ENCODE data around the gene CNIH4.
"Not testable (repeated sequence)": the region's sequence is repeated elsewhere in the genome, so short reads cannot be mapped to it uniquely, and the experiment has no call there.

CNIH4 gene

GRCh38 chr1:224356685-224357625, at the start of gene CNIH4:
Gene CNIH4, plus strand, starts transcription at chr1:224356879. Its CDS starts 46 bp downstream, at chr1:224356925.
- peak; percentile 93 for DNase-seq

GRCh38 chr1:224308064-224308463, 48.6 kb upstream of the CNIH4 start:
- no peak for DNase-seq

GRCh38 chr1:224311503-224311902, 45.2 kb upstream of the CNIH4 start:
- not testable (repeated sequence) for DNase-seq

- no peak for DNase-seq
Observed at GRCh38 chr1:224312025-224312424, 44.7 kb upstream of the CNIH4 start.

GRCh38 chr1:224317383-224318045, 39.2 kb upstream of the CNIH4 start:
- DNase-seq, result no peak

GRCh38 chr1:224321706-224322105, 35.0 kb upstream of the CNIH4 start:
- DNase-seq, result no peak

GRCh38 chr1:224325959-224326358, 30.7 kb upstream of the CNIH4 start:
- DNase-seq, result no peak

GRCh38 chr1:224328644-224329043, 28.0 kb upstream of the CNIH4 start:
- DNase-seq, result no peak

- DNase-seq, result no peak
Observed at GRCh38 chr1:224329484-224329841, 27.2 kb upstream of the CNIH4 start.

- DNase-seq, result peak; percentile 96
Observed at GRCh38 chr1:224329842-224330753, 26.6 kb upstream of the CNIH4 start, which contains the start of gene NVL. Gene NVL, minus strand, starts transcription at chr1:224330172. Its CDS starts 45 bp downstream, at chr1:224330127.

GRCh38 chr1:224331326-224331725, 25.4 kb upstream of the CNIH4 start:
- DNase-seq, result no peak

GRCh38 chr1:224331824-224332223, 24.9 kb upstream of the CNIH4 start:
- DNase-seq, result no peak

GRCh38 chr1:224333309-224333926, 23.3 kb upstream of the CNIH4 start:
- no peak for DNase-seq

- no peak for DNase-seq
Observed at GRCh38 chr1:224333939-224334786, 22.5 kb upstream of the CNIH4 start.

- DNase-seq, result no peak
Observed at GRCh38 chr1:224338150-224338838, 18.4 kb upstream of the CNIH4 start.

- no peak for DNase-seq
Observed at GRCh38 chr1:224339442-224340033, 17.1 kb upstream of the CNIH4 start.

GRCh38 chr1:224340453-224341384, 16.0 kb upstream of the CNIH4 start:
- peak; percentile 70 for DNase-seq

GRCh38 chr1:224343679-224344078, 13.0 kb upstream of the CNIH4 start:
- DNase-seq, result no peak

- no peak for DNase-seq
Observed at GRCh38 chr1:224348137-224348536, 8.5 kb upstream of the CNIH4 start.

Measured in activated CD8-positive, alpha-beta memory T cell treated with anti-CD3 and anti-CD28 coated beads for 24 hours (primary cell).